Epithelial cell of prostate (primary cell): Measurements from ENCODE around the gene GLCE.

Source experiments
- DNase-seq: peaks from one replicate; pipeline ENCODE4 v3.0.0-alpha.2; 2011; ENCODE audit warnings: low read depth, low spot score
- H3K27ac ChIP-seq: fragments of 450-650 bp; 2 replicates; pipeline ENCODE4 v1.5.1; 2017; ENCODE audit warnings: mild to moderate bottlenecking

GLCE gene

DNA sequence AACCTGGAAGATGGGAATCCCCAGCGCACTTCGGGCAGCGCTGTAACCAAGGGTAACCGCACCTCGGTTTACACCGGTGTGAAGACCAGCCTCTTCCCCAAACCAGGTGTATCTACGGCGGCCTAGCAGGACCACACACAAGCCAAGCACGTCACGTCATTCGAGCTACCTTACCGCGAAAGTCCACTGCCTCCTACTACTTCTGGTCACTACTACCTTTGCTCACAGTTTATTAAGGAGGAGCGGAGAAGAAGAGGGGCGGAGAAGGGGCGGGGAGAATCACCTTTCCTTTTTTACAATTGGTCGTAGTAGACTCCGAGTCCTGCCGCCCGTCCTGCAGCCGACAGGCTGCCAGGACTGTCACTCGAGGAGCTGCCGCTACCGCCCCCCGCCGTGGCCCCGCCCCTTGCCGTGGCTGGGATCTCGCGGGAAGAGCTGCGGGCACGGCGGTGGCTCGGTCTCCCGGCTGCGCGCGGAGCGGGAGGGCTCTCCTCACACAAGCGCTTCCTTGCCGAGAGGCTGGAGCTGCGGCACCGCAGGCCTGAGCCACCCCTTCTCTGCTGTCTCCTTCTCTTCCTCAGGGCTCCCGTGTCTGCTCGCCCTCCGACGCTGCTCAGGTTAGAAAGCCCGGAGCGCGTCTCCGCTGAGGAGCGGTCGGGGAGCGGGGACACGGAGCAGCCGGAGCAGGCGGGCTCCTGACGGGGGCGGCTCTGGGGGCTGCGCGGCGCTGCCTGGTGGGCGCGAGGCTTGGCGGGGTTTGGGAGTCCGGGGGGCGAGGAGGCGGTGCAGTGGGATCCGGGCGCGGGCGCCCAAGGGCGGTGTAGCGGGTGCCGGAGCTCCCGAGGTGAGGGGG, at the start of gene GLCE:
GLCE (plus strand) TSS at position 495 of the 853 bp plus-strand sequence. CDS start 95,172 bp downstream, outside the sequence.
- H3K27ac ChIP-seq: peak within 1 kb of the TSS; percentile 60
- peak; percentile 89 for DNase-seq

DNA sequence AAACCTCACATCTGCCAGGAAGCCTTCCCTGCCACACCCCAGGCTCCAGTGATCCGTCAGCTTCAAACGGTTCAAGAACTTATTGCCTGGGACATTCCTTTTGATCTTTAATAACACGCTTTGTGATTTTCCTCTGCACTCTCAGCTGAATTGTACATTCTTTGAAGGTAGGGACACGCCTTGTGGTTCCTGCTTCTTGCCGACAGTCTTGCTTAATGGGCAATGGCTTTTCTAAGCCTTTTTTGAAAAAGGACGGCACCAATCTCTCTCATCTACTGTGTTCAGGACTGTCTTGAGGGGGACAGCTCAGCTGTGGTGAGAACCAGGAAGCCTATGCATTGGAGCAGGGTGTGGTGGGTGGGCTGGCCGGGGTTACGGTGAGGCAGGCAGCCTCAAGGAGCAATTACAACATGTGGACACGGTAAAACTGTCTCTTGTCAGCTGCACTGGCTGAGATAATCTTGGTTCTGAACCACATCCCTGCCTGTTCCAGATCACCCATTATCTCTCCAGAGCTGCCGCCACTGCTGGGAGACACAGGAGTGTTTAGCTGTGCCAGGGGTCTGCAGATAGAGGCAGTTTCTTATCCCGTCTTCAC, 46.0 kb upstream of the GLCE start:
- no peak for DNase-seq
- no peak overlapping the region for H3K27ac ChIP-seq

DNA sequence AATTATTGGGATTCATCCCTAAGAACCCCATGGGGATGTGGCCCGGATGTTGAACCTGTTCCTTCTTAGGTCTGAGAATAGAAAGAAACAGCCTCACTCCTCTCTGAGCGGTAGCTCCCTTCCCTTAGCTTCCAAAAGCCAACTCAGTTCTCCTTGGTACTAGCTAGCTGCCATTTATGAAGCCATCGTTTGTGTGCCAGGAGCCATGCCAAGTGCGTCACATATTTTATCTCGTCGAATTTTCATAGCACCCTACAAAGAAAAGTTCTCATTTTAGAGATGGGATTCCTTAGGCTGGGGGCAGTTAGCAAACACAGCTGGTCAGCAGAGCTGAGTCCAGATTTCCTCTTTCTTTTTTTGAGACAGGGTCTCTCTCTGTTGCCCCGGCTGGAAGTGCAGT, 45.4 kb upstream of the GLCE start:
- DNase-seq: no peak
- no peak overlapping the region for H3K27ac ChIP-seq

DNA sequence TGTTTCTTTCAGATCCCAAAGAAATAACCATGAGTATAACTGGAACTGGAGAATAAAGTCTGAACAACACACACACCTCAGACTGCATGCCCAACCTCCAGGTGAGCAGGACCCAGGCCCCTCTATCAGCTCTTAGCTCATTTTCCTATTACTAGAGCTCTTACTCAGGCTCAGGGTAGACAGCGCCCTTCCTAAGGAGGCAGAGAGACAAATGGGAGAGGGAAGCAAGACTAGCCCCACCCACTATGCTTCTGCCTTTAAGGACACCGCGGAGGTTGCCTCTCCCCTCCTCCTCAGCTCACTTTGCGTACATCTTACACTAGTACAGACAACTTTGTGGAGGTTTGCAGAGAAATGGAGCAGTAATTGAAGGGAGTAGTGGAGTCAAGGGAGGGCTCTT, 44.0 kb upstream of the GLCE start:
- H3K27ac ChIP-seq: no peak overlapping the region
- DNase-seq: no peak

DNA sequence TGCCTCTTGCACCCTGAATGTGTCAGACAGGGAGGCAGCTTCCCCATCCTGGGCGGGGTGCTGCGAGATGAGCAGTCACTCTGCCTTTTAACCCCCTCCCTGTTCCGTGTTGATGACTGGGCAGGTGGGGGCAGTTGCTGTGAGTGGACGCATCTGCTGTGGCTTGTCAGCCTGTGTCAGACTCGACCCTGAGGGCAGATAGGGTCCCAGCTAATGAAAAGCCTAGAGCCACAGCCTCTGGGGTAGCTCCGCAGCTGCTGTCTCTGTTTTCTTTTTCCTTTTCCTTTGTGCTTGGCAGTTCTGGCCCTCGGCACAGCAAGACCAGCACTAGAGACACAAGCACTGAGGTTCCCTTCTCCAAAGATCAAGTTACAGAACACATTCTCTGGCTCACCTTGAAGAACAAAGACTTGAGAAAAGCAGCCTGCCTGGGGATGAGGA, 43.0 kb upstream of the GLCE start:
- H3K27ac ChIP-seq: peak overlapping the region; percentile 5

DNA sequence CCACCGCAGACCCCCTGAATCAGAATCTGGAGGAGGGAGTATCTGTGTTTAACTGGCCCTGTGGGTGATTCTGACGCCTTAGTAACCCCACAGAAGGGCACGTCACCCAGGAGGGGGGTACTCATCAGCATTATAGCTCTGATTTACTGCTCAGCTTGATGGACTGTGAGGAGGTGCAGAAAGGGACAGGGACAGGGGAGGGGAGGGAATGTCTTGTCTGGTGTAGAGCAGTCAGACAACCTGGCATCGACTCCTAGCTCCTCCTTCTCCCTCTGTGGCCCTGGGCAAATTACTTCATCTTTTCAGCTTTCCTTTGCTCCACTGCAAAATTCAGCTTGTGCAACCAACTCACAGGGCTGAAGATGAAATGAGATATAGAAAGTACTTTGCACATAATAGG, 42.3 kb upstream of the GLCE start:
- no peak overlapping the region for H3K27ac ChIP-seq
- DNase-seq: no peak

More for the DNA sequence above, 43.0 kb upstream of the GLCE start:
- DNase-seq: no peak

DNA sequence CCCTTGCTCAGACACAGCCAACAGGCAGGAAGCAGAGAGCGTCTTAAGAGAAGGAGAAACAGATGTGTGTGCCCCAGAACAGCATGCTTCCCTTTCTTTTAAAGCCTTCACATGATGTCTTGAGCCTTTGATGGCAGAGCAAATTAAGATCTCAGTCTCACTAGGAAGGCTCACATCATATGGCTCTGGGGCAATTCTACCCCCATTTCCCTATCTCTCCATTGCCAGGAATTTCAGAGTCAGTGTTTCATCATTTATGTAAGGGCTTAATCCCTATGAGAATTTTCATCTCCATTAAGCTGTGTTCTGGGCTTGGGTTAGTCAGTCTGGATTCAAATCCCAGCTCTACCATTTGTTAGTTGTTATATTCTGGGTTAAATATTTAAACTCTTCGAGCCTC, 41.4 kb upstream of the GLCE start:
- no peak for DNase-seq
- H3K27ac ChIP-seq: no peak overlapping the region

DNA sequence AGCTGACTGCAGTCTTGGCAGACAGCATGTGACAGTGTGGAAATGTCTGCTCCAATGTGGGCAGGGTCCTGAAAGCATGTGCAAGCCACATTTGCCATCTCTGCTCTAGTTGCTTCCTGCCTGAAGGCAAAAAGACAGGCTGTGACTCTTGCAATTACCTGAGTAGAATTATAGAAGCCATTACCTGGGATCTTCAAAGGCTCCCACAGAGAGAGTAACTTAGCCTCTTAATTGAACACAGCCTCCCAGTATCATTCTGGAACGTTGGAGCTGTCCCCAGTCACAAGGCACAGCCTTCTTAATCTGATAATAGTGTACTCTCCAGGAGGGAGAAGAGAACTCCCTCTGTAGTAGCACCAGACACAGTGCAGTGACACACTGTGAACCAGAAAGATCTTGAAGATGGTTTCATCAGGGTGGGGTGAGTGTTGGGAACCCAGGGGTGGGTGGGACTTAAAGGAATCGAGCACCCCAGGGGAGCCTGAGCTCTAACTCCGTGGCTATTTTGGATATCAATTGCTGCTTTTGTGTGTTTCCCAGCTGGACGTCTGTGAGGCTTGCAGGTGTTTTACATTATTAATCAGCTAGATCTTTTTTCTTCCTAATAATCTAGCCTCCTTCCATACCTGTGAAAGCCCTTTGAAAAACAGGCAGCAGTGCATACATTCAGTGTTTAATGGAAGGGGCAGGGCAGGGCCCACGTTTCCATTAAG, 40.6 kb upstream of the GLCE start:
- H3K27ac ChIP-seq: no peak overlapping the region
- no peak for DNase-seq

DNA sequence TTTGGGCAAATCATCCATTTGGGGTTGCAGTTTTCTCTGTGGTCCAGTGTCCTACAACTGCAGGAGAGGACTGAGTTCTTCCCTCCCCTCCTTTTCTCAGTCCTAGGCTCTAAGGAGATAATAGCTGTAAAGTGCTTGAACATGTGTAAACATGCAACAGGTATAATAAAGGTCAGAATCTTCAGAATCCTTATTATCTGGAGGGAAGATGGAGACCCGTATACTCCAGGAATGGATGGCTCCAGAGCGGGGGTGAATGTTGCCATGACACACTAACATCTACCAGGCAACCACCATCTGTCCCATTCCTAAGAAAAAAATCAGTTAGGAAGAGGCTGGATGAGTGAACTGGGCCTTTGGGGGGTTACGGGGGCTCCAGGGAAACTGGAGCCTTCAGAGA, 39.7 kb upstream of the GLCE start:
- no peak for DNase-seq
- H3K27ac ChIP-seq: no peak overlapping the region

DNA sequence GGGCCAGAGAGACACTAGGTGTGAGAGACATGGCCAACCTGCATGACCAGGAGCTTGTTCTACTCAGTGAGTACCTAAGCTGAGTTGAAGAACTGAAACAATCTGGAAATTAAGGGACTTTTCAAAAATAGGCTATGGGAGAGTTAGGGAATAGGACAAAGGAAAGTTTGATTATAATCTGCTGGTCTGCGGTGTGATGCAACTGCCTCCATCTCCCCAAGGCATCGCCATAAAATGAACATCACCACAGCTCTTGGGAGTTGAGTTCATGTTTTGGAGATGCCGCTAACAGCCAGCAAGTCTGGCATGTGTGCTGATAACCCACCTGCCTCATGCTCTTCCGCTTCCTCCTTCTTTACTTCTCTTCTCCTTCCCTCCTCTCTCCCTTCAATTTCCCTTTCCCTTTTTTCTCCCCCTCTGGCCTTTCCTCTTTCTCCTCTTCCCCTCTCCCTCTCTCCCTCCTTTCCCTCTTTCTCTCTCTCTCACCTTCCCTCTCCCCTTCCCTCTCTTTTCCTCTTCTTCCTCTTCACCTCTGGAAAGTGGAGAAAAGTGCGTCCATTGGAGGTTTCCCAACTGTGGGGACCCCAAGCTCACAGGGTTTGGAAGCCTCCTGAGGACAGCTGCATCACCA, 39.1 kb upstream of the GLCE start:
- H3K27ac ChIP-seq: no peak overlapping the region
- DNase-seq: no peak

DNA sequence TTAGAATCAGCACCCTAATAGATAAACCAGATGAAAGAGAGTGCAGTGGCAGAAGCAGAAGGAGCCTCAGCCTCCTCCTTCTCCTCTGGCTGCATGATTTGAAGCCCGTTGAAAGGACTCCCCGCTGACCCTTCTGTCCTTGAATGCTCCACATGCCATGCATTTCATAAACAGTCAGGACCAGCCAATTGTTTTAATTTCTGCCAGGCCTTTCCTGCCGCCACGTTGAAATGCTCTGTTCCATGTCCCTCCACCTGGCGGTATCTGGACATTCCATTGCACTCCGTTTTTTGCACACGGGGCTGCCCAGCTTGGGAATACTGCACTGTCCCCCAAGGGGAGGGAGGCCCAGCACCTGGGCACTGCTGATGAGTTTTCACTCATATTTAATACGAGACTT, 35.2 kb upstream of the GLCE start:
- no peak overlapping the region for H3K27ac ChIP-seq
- DNase-seq: no peak

DNA sequence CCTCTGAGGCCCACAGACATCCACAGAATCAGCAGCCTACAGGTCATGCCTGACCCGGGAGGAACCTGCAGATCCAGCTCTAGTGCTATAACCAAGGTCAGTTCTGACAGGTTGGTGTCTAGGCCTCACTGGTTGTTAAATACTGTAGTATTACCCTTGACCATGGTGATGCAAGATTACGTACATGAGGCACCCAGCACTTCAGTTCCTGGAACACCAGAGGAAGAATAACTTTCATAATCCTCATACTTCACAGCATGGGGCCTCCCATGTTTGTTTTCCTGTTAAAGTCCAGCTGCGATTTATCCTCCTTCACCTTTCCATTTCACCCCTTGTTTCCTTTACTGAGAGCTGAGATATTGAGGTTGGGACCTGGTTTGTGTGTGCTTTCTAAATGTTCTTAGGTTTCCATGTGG, 34.4 kb upstream of the GLCE start:
- DNase-seq: no peak

DNA sequence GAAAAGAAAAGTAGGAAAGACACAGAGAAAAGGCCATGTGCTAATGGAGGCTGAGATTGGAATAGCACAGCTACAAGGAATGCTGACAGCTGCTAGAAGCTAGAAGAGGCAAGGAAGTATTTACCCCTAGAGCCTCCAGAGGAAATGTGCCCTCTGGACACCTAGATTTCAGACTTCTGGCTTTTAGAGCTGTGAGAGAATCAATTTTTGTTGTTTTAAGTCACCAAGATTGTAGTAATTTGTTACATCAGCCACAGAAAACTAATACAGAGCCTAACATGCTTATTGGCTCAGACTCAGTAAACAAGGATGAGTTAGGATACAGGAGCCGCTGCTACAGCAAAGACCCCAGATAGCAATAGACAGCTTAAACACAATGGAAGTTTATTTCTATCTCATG, 33.1 kb upstream of the GLCE start:
- no peak for DNase-seq
- H3K27ac ChIP-seq: no peak overlapping the region

More for the DNA sequence above, 34.4 kb upstream of the GLCE start:
- no peak overlapping the region for H3K27ac ChIP-seq

DNA sequence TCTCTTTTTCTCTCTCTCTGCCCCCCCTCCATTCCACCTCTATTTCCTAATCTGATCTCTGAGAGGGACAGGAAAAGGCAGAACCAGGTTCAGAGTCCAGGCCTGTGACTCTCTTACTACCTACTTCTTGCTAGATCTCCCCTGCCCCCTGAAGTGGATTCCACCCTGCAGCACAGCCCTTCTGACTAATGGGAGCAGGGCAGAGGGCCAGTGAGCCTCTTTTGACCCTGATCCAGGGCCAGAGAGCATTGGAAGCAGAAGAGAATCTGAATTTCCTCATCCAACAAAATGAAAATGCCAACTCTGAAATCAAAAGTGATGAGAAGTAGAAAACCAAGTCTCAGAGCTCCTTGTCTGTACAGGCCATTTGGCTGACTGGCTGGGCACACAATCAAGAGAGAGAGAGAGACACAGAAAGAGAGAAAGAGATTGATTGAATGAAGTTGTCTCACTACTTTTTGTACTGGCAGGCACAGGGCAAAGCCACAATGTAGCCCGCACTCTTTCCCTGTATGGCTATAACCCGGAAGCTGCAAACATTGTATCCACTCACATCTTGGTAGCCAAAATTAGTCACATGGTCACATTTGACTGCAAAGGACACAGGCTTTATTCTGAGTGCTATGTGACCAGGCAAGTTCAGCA, 31.6 kb upstream of the GLCE start:
- H3K27ac ChIP-seq: peak overlapping the region; percentile 46
- no peak for DNase-seq

DNA sequence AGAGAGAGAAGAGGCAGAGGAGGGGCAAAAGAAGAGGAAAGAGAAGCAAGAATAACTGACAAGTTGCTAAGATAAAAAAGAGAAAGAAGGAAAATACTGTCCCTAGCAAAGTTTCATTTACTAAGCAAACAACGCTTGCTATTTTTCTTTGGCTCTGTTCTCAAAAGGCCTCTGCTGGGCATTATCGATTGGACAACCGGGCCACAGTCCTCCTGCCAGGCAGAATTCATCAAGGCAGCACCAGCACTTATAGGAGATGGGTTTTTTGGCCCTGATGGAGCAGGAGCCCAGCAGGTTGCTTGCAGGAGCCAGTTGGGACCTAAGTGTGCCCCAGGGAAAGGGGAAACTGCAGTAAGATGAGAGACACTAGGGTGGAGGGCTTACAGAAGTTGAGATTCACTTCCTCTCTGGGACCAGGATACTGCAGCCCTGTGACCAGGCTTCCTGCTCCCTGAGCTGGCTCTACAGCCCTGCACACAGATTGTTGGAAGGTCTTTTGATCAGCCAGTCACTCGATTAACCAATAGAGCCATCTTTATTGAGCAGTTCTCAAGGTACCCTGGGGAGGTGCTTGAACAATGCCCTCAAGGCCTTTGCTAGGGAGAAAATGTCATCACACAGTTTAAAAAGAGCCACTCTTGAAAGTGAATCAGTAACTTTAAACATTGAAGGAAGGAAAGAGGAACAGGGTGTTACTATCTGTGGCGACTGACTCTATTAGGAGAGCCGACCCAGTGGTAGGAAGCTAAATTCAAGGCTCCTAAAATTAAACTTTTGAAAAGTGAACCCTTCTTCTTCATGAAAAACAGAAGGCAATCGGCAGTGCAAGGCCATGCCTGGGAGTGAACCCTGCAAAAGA, 28.8 kb upstream of the GLCE start:
- no peak for DNase-seq
- no peak overlapping the region for H3K27ac ChIP-seq

DNA sequence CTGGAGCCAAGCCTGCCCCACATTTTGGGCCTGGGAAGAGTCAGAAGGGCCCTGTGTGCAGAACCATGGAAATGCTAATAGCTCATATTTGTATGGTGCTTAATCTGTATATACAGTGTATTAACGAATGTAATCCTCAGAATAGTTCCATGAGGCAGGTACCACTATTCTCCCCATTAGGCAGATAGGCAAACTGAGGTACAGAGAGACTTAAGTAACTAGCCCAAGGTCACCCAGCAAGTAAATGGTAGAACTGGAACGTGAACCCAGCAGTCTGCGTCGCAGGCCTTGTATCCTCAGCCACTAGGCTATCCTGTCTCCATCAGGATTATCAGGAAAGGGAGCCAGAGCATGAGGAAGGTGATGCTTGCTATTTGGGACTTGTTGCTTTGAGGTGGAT, 28.0 kb upstream of the GLCE start:
- H3K27ac ChIP-seq: no peak overlapping the region
- DNase-seq: no peak

DNA sequence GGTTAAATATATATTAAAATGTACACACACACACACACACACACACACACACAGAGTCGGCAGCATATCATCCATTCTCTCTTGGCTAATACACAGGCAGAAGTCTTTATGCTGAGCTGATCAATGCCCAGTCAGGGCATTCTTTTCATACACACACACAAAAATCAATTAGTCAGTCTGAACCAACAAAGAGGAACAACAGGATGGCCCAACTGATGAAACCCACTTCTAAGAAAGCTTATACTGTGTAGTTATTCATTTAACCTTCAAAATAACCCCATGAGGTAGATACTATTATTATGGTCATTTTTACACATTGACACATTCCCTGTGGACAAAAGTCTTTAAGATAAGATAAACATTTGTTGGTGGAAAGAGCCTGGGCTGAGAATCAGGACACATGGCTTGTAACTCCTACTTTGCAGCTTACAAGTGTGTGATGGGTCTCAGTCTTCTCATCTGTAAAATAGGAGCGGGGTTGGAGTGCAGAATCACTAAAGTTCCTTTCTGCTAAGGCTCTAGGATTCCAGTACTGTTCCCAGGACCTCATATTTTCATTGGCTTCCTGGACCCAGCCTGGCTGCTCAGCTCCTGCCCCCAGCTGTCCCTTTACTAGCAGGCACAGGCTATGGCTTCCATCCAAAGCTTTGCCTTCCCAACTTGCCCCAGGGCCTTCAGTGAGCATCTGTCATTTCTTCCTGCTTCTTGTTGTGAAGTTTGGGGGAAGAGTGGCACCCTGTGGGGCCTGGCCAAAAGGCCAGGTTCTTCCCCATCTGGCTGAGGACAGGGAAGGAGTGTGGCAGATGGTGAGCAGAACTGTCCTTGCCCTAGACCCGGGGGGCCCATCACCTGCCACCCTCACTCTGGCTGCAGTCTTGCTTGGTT, 27.2 kb upstream of the GLCE start:
- H3K27ac ChIP-seq: no peak overlapping the region
- no peak for DNase-seq

DNA sequence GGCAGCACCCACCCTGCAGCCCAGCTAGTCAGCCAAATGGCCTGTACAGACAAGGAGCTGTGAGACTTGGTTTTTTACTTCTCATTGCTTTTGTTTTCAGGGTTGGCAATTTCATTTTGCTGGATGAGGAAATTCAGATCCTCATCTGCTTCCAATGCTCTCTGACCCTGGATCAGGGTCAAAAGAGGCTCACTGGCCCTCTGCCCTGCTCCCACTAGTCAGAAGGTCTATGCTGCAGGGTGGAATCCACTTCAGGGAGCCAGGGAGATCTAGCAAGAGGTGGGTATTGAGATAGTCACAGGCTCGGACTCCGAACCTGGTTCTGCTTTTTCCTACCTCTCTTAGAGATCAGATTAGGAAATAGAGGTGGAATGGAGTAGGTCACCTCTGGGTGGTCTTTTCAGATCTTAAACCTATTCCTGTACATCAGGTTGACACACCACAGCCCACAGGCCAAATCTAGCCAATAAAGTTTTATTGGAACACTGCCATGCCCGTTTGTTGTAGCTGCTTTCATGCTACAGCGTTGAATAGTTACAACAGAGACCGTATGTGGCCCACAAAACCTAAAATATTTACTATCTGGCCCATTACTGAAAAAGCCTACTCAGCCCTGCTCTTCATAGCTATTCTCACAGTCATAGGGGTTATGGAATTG, 26.4 kb upstream of the GLCE start:
- H3K27ac ChIP-seq: no peak overlapping the region
- DNase-seq: no peak
